WTC11 (cell line): ENCODE data around the gene PICALM.

Experiments
- JUN ChIP-seq: sonication (generic); formaldehyde crosslinking; IDR thresholded peaks from 2 replicates; pipeline ENCODE4 v1.8.0; 2023; ENCODE audit warnings: mild to moderate bottlenecking, missing genetic modification reagents
- ZBTB43 ChIP-seq: sonication (generic); formaldehyde crosslinking; IDR thresholded peaks from 2 replicates; pipeline ENCODE4 v1.8.1; 2023; ENCODE audit warnings: mild to moderate bottlenecking, missing genetic modification reagents

- TF ChIP-seq ZBTB43 (CRISPR knock-in tag), result no peak
- no peak for TF ChIP-seq JUN
Observed at GRCh38 chr11:86039094-86039493, 29.8 kb downstream of the PICALM start.
